Occipital lobe (tissue), 2 donors: ENCODE measurements around the gene CHST10. TPM values are rescaled to one million over a fixed set of nuclear protein-coding genes. Genes with fewer than 3 reads are reported as not detected.
"Not testable (repeated sequence)": the region's sequence is repeated elsewhere in the genome, so short reads cannot be mapped to it uniquely, and the experiment has no call there.

Experiments
- DNase-seq: peaks from one replicate; lab custom pipeline; 2025; lab: John Stamatoyannopoulos, UW
- total RNA-seq: library from RNA; depleted of rRNA; stranded (reverse); fragments of >200 nt; gene quantifications from one replicate; pipeline ENCODE4 v1.2.3, GENCODE V29; 2014

Gene CHST10
- total RNA-seq, 1 donor from 2014 or later: 82.2 TPM

DNA sequence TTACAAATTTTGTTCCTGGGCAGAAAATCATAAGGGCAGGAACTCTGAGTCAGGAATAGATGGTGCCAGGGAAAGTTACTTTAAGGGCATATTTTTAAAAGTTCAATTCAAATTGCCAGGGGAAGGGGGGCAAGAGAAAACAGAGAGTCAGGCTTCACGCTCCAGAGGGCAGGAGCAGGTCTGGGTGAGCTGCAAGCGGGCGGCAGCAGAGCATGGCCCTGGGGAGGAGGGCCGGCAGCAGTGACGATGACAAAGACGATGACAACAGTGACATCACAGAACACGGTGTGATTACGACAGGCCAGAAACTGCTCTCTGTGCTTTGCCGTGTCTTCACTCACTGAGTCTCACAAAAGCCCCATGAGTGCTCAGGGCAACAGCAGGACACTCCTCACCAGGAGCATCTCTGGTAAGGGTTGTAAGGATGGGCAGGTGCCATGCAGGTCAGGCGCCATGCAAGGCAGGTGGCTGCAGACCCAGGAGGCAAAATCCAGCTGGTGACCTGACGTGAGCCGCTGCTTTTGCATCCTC lies 23.3 kb downstream of the CHST10 start:
- no peak for DNase-seq

- DNase-seq: no peak
Measured at GRCh38 chr2:100393362-100393761, 24.1 kb downstream of the CHST10 start.

DNA sequence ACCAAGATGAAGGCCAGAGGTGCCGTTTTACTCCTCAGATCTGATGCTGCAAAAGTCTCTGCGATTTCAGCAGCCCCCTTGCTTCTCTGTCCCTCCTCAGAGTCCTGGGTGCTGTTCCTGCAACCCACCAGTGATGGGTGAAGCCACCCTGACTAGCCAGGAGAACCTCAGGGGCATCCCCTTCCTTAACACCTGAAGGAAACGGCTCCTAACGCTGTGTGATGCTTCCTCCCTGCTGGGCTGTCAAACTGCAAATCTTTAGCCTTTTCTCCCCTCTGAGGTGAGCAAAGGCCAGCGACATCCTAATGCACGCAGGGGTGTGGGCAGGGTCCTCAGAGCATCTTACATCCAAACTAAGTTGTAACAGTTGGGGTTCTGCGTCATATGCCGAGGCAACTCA lies 24.8 kb downstream of the CHST10 start:
- no peak for DNase-seq

- peak; percentile 62 for DNase-seq
Measured at GRCh38 chr2:100391735-100392515, 25.5 kb downstream of the CHST10 start.

- no peak for DNase-seq
Measured at GRCh38 chr2:100390001-100390940, 27.2 kb downstream of the CHST10 start.

GRCh38 chr2:100388703-100389102 lies 28.8 kb downstream of the CHST10 start:
- no peak for DNase-seq

DNA sequence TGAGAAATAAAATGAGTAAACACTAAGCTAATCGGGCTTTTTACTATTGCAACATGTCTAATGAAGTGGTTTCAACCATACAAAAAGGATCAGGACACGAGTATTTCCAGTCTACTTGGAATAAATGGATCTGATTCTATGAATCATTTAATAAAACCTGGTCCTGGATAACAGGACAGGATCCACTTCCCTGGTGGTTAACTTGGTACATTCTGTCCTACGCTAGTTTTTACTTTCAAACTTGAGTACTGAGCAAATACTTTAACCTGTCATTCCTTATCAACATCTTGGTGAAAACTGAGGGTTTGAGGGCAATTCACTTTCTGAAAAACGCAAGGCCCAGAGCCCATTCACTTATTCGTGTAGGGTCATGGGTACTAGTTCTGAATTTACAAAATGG lies 33.5 kb downstream of the CHST10 start:
- no peak for DNase-seq

GRCh38 chr2:100383306-100383705 lies 34.2 kb downstream of the CHST10 start:
- no peak for DNase-seq

DNA sequence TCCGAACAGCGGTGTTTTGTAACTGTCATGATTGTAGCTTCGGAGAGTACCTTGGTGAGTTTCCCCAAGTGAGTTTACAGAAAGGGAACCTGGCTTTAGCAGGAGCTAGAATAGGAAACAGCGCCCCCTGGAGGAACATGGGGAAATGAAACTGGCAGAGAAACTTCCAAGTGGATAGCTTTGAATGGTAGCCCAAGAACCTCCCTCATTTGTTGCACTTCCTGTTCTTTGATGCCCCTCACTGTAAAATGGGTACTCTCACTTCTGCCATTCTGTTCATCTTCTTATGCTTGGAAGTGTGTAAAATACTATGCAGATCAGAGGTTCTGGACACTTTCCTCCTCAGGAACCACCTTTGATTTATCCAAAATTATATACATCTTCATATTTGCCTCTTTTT lies 36.2 kb downstream of the CHST10 start:
- DNase-seq: peak; percentile 53

- DNase-seq: no peak
Measured at GRCh38 chr2:100380681-100381080, 36.8 kb downstream of the CHST10 start.

- DNase-seq: no peak
Measured at GRCh38 chr2:100376836-100377235, 40.6 kb downstream of the CHST10 start.

- DNase-seq: no peak
Measured at GRCh38 chr2:100367163-100367562, 50.3 kb downstream of the CHST10 start.

DNA sequence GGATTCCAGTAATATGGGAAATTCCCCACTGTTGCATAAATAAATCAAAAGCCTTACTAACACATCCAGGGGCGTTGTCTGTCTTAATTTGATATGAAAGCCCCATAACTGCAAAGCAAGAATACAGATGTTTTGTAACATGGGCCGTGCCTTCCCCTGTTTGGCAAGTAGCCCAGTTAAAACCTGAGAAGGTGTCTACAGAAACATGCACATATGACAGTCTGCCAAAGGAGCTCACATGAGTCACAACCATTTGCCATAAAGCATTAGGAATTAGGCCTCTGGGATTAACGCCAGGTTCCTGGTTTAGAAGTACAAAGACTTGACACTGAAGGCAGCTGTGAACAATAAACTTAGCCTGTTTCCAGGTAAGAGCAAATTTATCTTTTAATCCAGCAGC lies 52.0 kb downstream of the CHST10 start:
- DNase-seq: no peak

- DNase-seq: not testable (repeated sequence)
Measured at GRCh38 chr2:100362269-100362668, 55.2 kb downstream of the CHST10 start.

DNA sequence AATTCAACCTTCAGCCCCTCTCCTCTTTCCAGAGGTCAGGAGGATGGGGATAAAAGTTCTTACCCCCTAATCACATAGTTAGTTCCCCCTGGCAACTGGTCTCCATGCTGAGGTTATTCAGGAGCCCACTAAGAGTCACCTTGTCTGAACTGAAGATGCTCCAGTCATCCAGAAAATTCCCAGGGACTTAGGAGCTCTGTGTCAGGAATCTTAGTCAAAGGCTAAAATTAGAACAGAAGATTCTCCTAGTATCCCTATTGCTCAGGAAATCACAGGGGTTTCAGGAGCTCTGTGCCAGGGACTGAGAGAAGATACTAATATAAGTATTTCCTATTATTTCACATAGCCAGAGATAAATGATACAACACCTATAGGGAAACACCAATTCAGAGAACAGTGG lies 57.9 kb downstream of the CHST10 start:
- DNase-seq: no peak

GRCh38 chr2:100358554-100358953 lies 58.9 kb downstream of the CHST10 start:
- no peak for DNase-seq

DNA sequence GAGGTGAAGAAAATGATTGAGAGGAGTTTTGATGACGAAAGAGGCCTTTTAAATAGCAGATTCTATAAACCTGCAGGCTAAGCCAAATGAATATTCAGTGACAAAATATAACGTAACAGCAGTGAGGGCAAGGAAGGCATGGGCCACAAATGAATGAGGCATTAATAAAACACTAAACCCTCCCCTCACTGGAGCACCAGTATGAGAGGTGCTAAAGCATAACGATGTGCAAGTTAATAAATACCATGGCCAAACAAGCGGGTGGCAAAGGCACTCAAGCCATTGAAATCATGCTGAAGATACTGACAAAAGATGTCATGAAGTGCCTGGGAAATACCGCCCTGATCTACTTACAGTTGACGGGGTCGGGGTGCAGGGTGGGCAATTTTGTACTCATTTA lies 64.9 kb downstream of the CHST10 start:
- no peak for DNase-seq

GRCh38 chr2:100350661-100351185 lies 66.7 kb downstream of the CHST10 start:
- DNase-seq: no peak

GRCh38 chr2:100345144-100345543 lies 72.3 kb downstream of the CHST10 start:
- not testable (repeated sequence) for DNase-seq

GRCh38 chr2:100344433-100344832 lies 73.0 kb downstream of the CHST10 start:
- no peak for DNase-seq

GRCh38 chr2:100342466-100342865 lies 75.0 kb downstream of the CHST10 start:
- DNase-seq: not testable (repeated sequence)
